ENCODE data around the gene RBM47. TPM values are rescaled to one million over a fixed set of nuclear protein-coding genes. Genes with fewer than 3 reads are reported as not detected.

RBM47 gene
- polyA plus RNA-seq, 3 donors, result 79.5 to 101 (median 92.8) TPM

DNA sequence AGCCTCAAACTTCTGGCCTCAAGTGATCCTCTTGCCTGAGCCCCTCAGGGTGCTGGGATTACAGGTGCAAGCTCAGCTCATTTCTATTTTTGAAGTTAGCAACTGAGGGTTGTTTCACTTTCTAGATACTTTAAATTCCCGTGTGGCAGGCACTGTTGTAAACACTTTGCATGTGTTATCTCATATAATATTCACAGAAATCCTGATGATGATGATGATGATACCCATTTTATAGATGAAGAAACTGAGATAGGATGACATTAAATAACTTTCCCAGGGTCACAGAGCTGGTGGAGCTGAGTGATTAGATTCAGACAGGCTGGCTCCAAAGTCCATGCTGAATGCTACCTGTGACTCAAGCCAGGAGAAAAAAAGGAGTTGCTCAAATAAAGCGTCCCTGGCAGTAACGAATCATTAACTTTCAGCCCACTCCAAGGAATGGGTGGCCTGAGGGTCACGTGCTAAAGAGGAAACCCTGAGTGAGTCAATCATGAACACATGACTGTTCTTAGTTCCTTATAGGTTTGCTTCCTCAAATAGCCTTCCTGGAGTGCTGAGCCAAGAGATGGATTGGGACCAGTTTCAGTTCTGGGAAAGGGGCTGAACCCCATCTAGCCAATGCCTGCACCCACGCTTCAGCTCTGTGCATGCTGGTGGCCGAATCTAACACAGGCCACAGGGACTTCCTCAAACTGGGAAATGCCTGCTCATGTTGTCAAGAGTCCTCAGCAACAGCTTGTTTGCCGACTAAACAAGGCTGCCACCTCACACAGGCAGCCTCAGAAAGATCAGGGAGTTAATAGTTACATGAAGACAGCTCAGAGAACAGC lies 52.8 kb downstream of the RBM47 start:
- WGBS (ENCODE audit: insufficient coverage), result 0% methylated on average over 3 of the region's 7 CpGs
- peak overlapping the region; percentile 93 to 100 (median 99) for H3K27ac Mint-ChIP-seq
- no peaks in the 10 kb centered on the region for H3K9me3 Mint-ChIP-seq
- no peak overlapping the region for H2AFZ ChIP-seq (ENCODE audit: insufficient read depth, low read depth, low read length, poor library complexity, severe bottlenecking)
- H3K4me1 ChIP-seq (ENCODE audit: control insufficient read depth in 1 of 2, insufficient read depth in 2 of 2, low read length in 2 of 2), result peaks cover 66 to 67% of the 10 kb centered on the region in 2 donors
- peak overlapping the region in 1 of 3 experiments; percentile 12 for H3K4me3 ChIP-seq (replicated peaks in 1 of 3; ENCODE audit: low read depth in 2 of 3, low read length in 3 of 3)
- H3K79me2 ChIP-seq (ENCODE audit: insufficient read depth, low read length), result peaks cover 91% of the 10 kb centered on the region
- peak overlapping the region; percentile 32 for H3K4me2 ChIP-seq (replicated peaks; ENCODE audit: extremely low read depth, low read length, poor library complexity, severe bottlenecking)
- H3K27ac ChIP-seq (ENCODE audit: low read depth in 1 of 2, low read length in 2 of 2), result peak overlapping the region; percentile 86 to 97
- peaks cover 24 to 49% of the 10 kb centered on the region in 2 donors for H3K36me3 Mint-ChIP-seq
- H3K4me3 Mint-ChIP-seq, result peak overlapping the region; percentile 24 to 59
- no peaks in the 10 kb centered on the region for H3K27me3 ChIP-seq (ENCODE audit: control insufficient read depth in 2 of 2, insufficient read depth in 2 of 2, low read length in 2 of 2)
- H3K9me3 ChIP-seq (replicated peaks in 1 of 2; ENCODE audit: control insufficient read depth in 1 of 2, insufficient read depth in 1 of 2, low read length in 2 of 2), result no peaks in the 10 kb centered on the region
- peaks cover 5% of the 10 kb centered on the region for H4K20me1 ChIP-seq (ENCODE audit: insufficient read depth, low read length)
- H3K27me3 Mint-ChIP-seq (ENCODE audit: low read depth in 3 of 3), result peaks cover 0 to 2% (median 0%) of the 10 kb centered on the region in 3 donors
- H3K9ac ChIP-seq (ENCODE audit: insufficient read depth, low read length, poor library complexity, severe bottlenecking), result peak overlapping the region; percentile 69
- intact Hi-C loops (cut with micrococcal nuclease), result loop anchor here (2.0 to 10.0 kb wide), 3 partner anchors 14 to 48 kb away; partner anchors contain the start of gene RBM47 (in 1 of the 2)
- H3K4me1 Mint-ChIP-seq, result peaks cover 76% of the 10 kb centered on the region
- peaks cover 0 to 1% of the 10 kb centered on the region in 2 donors for H3K36me3 ChIP-seq (replicated peaks in 1 of 2; ENCODE audit: control insufficient read depth in 1 of 2, insufficient read depth in 2 of 2, low read length in 2 of 2)
- TF ChIP-seq, protein P1, sequence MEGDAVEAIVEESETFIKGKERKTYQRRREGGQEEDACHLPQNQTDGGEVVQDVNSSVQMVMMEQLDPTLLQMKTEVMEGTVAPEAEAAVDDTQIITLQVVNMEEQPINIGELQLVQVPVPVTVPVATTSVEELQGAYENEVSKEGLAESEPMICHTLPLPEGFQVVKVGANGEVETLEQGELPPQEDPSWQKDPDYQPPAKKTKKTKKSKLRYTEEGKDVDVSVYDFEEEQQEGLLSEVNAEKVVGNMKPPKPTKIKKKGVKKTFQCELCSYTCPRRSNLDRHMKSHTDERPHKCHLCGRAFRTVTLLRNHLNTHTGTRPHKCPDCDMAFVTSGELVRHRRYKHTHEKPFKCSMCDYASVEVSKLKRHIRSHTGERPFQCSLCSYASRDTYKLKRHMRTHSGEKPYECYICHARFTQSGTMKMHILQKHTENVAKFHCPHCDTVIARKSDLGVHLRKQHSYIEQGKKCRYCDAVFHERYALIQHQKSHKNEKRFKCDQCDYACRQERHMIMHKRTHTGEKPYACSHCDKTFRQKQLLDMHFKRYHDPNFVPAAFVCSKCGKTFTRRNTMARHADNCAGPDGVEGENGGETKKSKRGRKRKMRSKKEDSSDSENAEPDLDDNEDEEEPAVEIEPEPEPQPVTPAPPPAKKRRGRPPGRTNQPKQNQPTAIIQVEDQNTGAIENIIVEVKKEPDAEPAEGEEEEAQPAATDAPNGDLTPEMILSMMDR (IDR thresholded peaks at IDR 0.05), result no peak
- peak; percentile 99 to 100 (median 100) for DNase-seq

DNA sequence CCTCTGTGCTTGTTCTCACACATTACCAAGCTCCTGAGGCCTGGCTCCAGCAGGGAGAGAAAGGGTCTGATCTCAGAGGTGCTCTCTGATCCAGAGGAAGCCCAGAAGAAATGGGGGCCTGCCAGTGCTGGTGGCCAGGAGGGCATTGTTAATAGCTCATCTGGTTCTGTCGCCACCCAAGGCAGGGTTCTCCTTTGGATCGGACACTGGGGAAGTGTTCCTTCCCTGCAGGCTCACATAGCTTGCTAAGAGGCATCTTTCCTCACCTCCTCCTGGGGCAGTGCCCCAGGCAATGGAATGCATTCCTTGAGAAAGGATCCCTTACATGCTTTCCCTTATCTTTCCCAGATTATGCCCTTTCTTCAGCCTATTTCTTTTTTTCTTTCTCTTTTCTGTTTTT lies 53.8 kb downstream of the RBM47 start:
- Mint-ChIP-seq H3K27me3 (ENCODE audit: low read depth in 3 of 3) (no peaks in the 10 kb centered on the region), H3K9me3 (no peaks in the 10 kb centered on the region), H3K36me3 (peaks cover 23 to 47% of the 10 kb centered on the region in 2 donors), H3K27ac (peak overlapping the region; percentile 93 to 100 (median 99)), H3K4me1 (peaks cover 77% of the 10 kb centered on the region), H3K4me3 (peak overlapping the region in 1 of 2 donors; percentile 35)
- Histone ChIP-seq H3K9ac (ENCODE audit: insufficient read depth, low read length, poor library complexity, severe bottlenecking) (no peak overlapping the region), H3K4me2 (replicated peaks; ENCODE audit: extremely low read depth, low read length, poor library complexity, severe bottlenecking) (peak overlapping the region; percentile 39), H3K27me3 (ENCODE audit: control insufficient read depth in 2 of 2, insufficient read depth in 2 of 2, low read length in 2 of 2) (no peaks in the 10 kb centered on the region), H3K27ac (ENCODE audit: low read depth in 1 of 2, low read length in 2 of 2) (peak overlapping the region; percentile 86 to 97), H3K79me2 (ENCODE audit: insufficient read depth, low read length) (peaks cover 91% of the 10 kb centered on the region), H3K36me3 (replicated peaks in 1 of 2; ENCODE audit: control insufficient read depth in 1 of 2, insufficient read depth in 2 of 2, low read length in 2 of 2) (no peaks in the 10 kb centered on the region), H4K20me1 (ENCODE audit: insufficient read depth, low read length) (no peaks in the 10 kb centered on the region), H3K9me3 (replicated peaks in 1 of 2; ENCODE audit: control insufficient read depth in 1 of 2, insufficient read depth in 1 of 2, low read length in 2 of 2) (no peaks in the 10 kb centered on the region), H3K4me3 (replicated peaks in 1 of 3; ENCODE audit: low read depth in 2 of 3, low read length in 3 of 3) (peak overlapping the region in 1 of 3 experiments; percentile 13), H3K4me1 (ENCODE audit: control insufficient read depth in 1 of 2, insufficient read depth in 2 of 2, low read length in 2 of 2) (peaks cover 69 to 74% of the 10 kb centered on the region in 2 donors), H2AFZ (ENCODE audit: insufficient read depth, low read depth, low read length, poor library complexity, severe bottlenecking) (no peak overlapping the region)
- DNase-seq, result peak in 2 of 3 donors; percentile 54 to 59
- 8% methylated on average over 2 of the region's 2 CpGs for WGBS (ENCODE audit: insufficient coverage)
- intact Hi-C loops (cut with micrococcal nuclease), result loop anchor here (2.0 to 10.0 kb wide), 3 partner anchors 13 to 49 kb away; partner anchors contain the start of gene RBM47 (in 1 of the 2)
- TF ChIP-seq, protein P1 (IDR thresholded peaks at IDR 0.05), result no peak

Measured in CD14-positive monocyte (primary cell).